GM21825 (cell line): ENCODE results near the gene CRMP1.
"Not testable (repeated sequence)": the region's sequence is repeated elsewhere in the genome, so short reads cannot be mapped to it uniquely, and the experiment has no call there.

Source experiments
- ATAC-seq: cut with Tn5 transposase; IDR thresholded peaks from one replicate; pipeline ENCODE4 v1.9.1; 2021; ENCODE audit warnings: mild to moderate bottlenecking, moderate library complexity; ENCODE audit not compliant: unreplicated experiment

The CRMP1 gene

GRCh38 chr4:5825321-5826041 is 67.4 kb downstream of the CRMP1 start:
- ATAC-seq: no peak

- no peak for ATAC-seq
These were observed 68.3 kb downstream of the CRMP1 start for GRCh38 chr4:5824635-5825034.

GRCh38 chr4:5824227-5824626 is 68.7 kb downstream of the CRMP1 start:
- no peak for ATAC-seq

GRCh38 chr4:5823542-5824211 is 69.2 kb downstream of the CRMP1 start:
- ATAC-seq: no peak

- ATAC-seq: no peak
These were observed 70.3 kb downstream of the CRMP1 start for GRCh38 chr4:5822619-5823018.

- ATAC-seq: no peak
These were observed 71.1 kb downstream of the CRMP1 start for GRCh38 chr4:5821665-5822358.

- ATAC-seq: no peak
These were observed 76.0 kb downstream of the CRMP1 start for GRCh38 chr4:5816851-5817375.

GRCh38 chr4:5816101-5816500 is 76.8 kb downstream of the CRMP1 start:
- ATAC-seq: no peak

- no peak for ATAC-seq
These were observed 77.2 kb downstream of the CRMP1 start for GRCh38 chr4:5815641-5816040.

- ATAC-seq: no peak
These were observed 78.5 kb downstream of the CRMP1 start for GRCh38 chr4:5814421-5814820.

- ATAC-seq: no peak
These were observed 79.0 kb downstream of the CRMP1 start for GRCh38 chr4:5813882-5814255.

- no peak for ATAC-seq
These were observed 80.2 kb downstream of the CRMP1 start for GRCh38 chr4:5812506-5813229.

- not testable (repeated sequence) for ATAC-seq
These were observed 80.8 kb downstream of the CRMP1 start for GRCh38 chr4:5812057-5812456.

- ATAC-seq: no peak
These were observed 82.0 kb downstream of the CRMP1 start for GRCh38 chr4:5810770-5811430.

GRCh38 chr4:5810151-5810550 is 82.7 kb downstream of the CRMP1 start:
- no peak for ATAC-seq

- no peak for ATAC-seq
These were observed 83.6 kb downstream of the CRMP1 start for GRCh38 chr4:5809216-5809776.

GRCh38 chr4:5808081-5808741 is 84.7 kb downstream of the CRMP1 start:
- ATAC-seq: no peak

GRCh38 chr4:5805270-5805669 is 87.6 kb downstream of the CRMP1 start:
- no peak for ATAC-seq

- no peak for ATAC-seq
These were observed 88.2 kb downstream of the CRMP1 start for GRCh38 chr4:5804656-5805055.

- ATAC-seq: no peak
These were observed 90.3 kb downstream of the CRMP1 start for GRCh38 chr4:5802565-5802964.
